ENCODE data around the gene ARSG.
"Not testable (repeated sequence)": the region's sequence is repeated elsewhere in the genome, so short reads cannot be mapped to it uniquely, and the experiment has no call there.

Gene ARSG

GRCh38 chr17:68276339-68276738 is 15.0 kb upstream of the ARSG start:
- DNase-seq (ENCODE audit: low spot score) = not testable (repeated sequence)

- no peak for DNase-seq (ENCODE audit: low spot score)
Observed at GRCh38 chr17:68277807-68278206, 13.5 kb upstream of the ARSG start.

- DNase-seq (ENCODE audit: low spot score) = not testable (repeated sequence)
Observed at GRCh38 chr17:68281965-68282364, 9.3 kb upstream of the ARSG start.

- no peak for DNase-seq (ENCODE audit: low spot score)
Observed at GRCh38 chr17:68288375-68288774, 2.9 kb upstream of the ARSG start.

GRCh38 chr17:68288804-68289203 is 2.5 kb upstream of the ARSG start:
- DNase-seq (ENCODE audit: low spot score) = no peak

GRCh38 chr17:68289473-68289872 is 1.8 kb upstream of the ARSG start:
- no peak for DNase-seq (ENCODE audit: low spot score)

GRCh38 chr17:68289936-68290267 is 1.4 kb upstream of the ARSG start:
- no peak for DNase-seq (ENCODE audit: low spot score)

- DNase-seq (ENCODE audit: low spot score) = no peak
Observed at GRCh38 chr17:68290268-68290954, 884 bp upstream of the ARSG start.

- peak; percentile 61 for DNase-seq (ENCODE audit: low spot score)
Observed at GRCh38 chr17:68291836-68292688, 767 bp downstream of the ARSG start.

GRCh38 chr17:68292689-68293040 is 1.4 kb downstream of the ARSG start:
- DNase-seq (ENCODE audit: low spot score) = no peak

GRCh38 chr17:68293490-68294195 is 2.3 kb downstream of the ARSG start:
- DNase-seq (ENCODE audit: low spot score) = no peak

- DNase-seq (ENCODE audit: low spot score) = no peak
Observed at GRCh38 chr17:68294196-68294555, 2.9 kb downstream of the ARSG start.

- no peak for DNase-seq (ENCODE audit: low spot score)
Observed at GRCh38 chr17:68294617-68295016, 3.3 kb downstream of the ARSG start.

GRCh38 chr17:68295086-68295485 is 3.8 kb downstream of the ARSG start:
- no peak for DNase-seq (ENCODE audit: low spot score)

- DNase-seq (ENCODE audit: low spot score) = no peak
Observed at GRCh38 chr17:68296217-68297191, 5.2 kb downstream of the ARSG start.

GRCh38 chr17:68297195-68297594 is 5.9 kb downstream of the ARSG start:
- no peak for DNase-seq (ENCODE audit: low spot score)

GRCh38 chr17:68298601-68299000 is 7.3 kb downstream of the ARSG start:
- no peak for DNase-seq (ENCODE audit: low spot score)

GRCh38 chr17:68299817-68300216 is 8.5 kb downstream of the ARSG start:
- no peak for DNase-seq (ENCODE audit: low spot score)

GRCh38 chr17:68301438-68301959 is 10.2 kb downstream of the ARSG start:
- DNase-seq (ENCODE audit: low spot score) = no peak

GRCh38 chr17:68302066-68302564 is 10.8 kb downstream of the ARSG start:
- no peak for DNase-seq (ENCODE audit: low spot score)

GRCh38 chr17:68302666-68303065 is 11.4 kb downstream of the ARSG start:
- DNase-seq (ENCODE audit: low spot score) = no peak

All from SK-N-DZ (cell line).